Motor neuron (in vitro differentiated cells): ENCODE results near the gene SIT1. TPM values are rescaled to one million over a fixed set of nuclear protein-coding genes. Genes with fewer than 3 reads are reported as not detected.
A peak's percentile ranks its signal among the peaks of the same experiment; 100 is the strongest.

Source experiments
- ATAC-seq, 8 experiments: fragments of 200-7000 bp; cut with Tn5 transposase; replicated peaks in 6 of 8; 2 replicates each; pipeline ENCODE4 v1.8.0; 2021; ENCODE audit warnings: mild to moderate bottlenecking in 8 of 8, moderate library complexity in 8 of 8
- H3K27ac ChIP-seq, 2 donors: fragments of 250-450 bp; sonication (Bioruptor Pico); 2 replicates each; pipeline ENCODE4 v1.9.0; 2021; ENCODE audit warnings: antibody characterized with exemption in 2 of 2, mild to moderate bottlenecking in 2 of 2, moderate library complexity in 1 of 2
- H3K4me1 ChIP-seq, 2 donors: fragments of 250-450 bp; sonication (Bioruptor Pico); replicated peaks in 1 of 2; 2 replicates each; pipeline ENCODE4 v1.6.1; 2021; ENCODE audit warnings: antibody characterized with exemption in 2 of 2, mild to moderate bottlenecking in 2 of 2, moderate library complexity in 1 of 2
- H3K4me3 ChIP-seq, 5 donors: fragments of 250-450 bp; sonication (Bioruptor Pico); 2 replicates each; pipeline ENCODE4 v1.9.0; 2021; ENCODE audit warnings: antibody characterized with exemption in 5 of 5, mild to moderate bottlenecking in 5 of 5, moderate library complexity in 4 of 5
- WGBS, 10 experiments: fragments of 450-650 bp; shearing (Covaris generic); methylation state at CpG; one replicate each; pipeline ENCODE4 v1.0.0; 2022; 5-methylcytosine and 5-hydroxymethylcytosine counted together
- in situ Hi-C, 9 experiments: fragments of 400-800 bp; cut with MboI; loops; one replicate each; pipeline ENCODE4 v1.15.0; 2021; ENCODE audit warnings: low sequenced_read_pairs in 9 of 9, low pct_unique_long_range_greater_than_20kb in 2 of 9; ENCODE audit not compliant: unreplicated experiment in 9 of 9
- total RNA-seq, 8 experiments: library from RNA; unstranded; fragments of 300-600 nt; gene quantifications; 2 replicates each; pipeline versions ENCODE4 v1.2.3 to v1.2.4, GENCODE V29; 2022

The SIT1 gene
- total RNA-seq, 8 experiments from 2014 or later: 0.36 to 0.62 (median 0.46) TPM; not detected in 5

GRCh38 chr9:35688558-35689541 is 38.1 kb upstream of the SIT1 start:
- in situ Hi-C loops: no loop called here
- 0 to 100% (median 13%) methylated on average over 1 to 6 of the region's 12 CpGs; no CpG with 5 or more reads in 3 of the 10 experiments for WGBS, 10 experiments
- peak in 3 of 8 experiments; percentile 3 to 11 (median 7) for ATAC-seq
- H3K4me1 ChIP-seq: peaks cover 0 to 18% of the 10 kb centered on the region in 2 donors
- no peak overlapping the region for H3K27ac ChIP-seq
- H3K4me3 ChIP-seq: peak overlapping the region in 1 of 5 donors; percentile 45

- no peak overlapping the region for H3K27ac ChIP-seq
- in situ Hi-C loops: no loop called here
- ATAC-seq: no peak
- no peak overlapping the region for H3K4me3 ChIP-seq
- 40 to 100% (median 60%) methylated on average over 1 of the region's 2 CpGs; no CpG with 5 or more reads in 7 of the 10 experiments for WGBS, 10 experiments
- peaks cover 0 to 18% of the 10 kb centered on the region in 2 donors for H3K4me1 ChIP-seq
Observed at GRCh38 chr9:35687972-35688557, 37.3 kb upstream of the SIT1 start.

- in situ Hi-C loops: no loop called here
- no peak for ATAC-seq
- no peak overlapping the region for H3K4me3 ChIP-seq
- WGBS, 10 experiments: 40 to 100% (median 86%) methylated on average over 1 to 2 of the region's 2 CpGs; no CpG with 5 or more reads in 6 of the 10 experiments
- peaks cover 0 to 18% of the 10 kb centered on the region in 2 donors for H3K4me1 ChIP-seq
- no peak overlapping the region for H3K27ac ChIP-seq
Observed at GRCh38 chr9:35687306-35687705, 36.6 kb upstream of the SIT1 start.

GRCh38 chr9:35686222-35687203 is 35.8 kb upstream of the SIT1 start:
- Histone ChIP-seq H3K27ac (no peak overlapping the region), H3K4me3 (no peak overlapping the region), H3K4me1 (peaks cover 0 to 18% of the 10 kb centered on the region in 2 donors)
- 46 to 100% (median 77%) methylated on average over 2 to 8 of the region's 11 CpGs for WGBS, 10 experiments
- in situ Hi-C loops: no loop called here
- ATAC-seq: peak in 5 of 8 experiments; percentile 7 to 45 (median 25)

GRCh38 chr9:35685506-35685905 is 34.8 kb upstream of the SIT1 start:
- no peak overlapping the region for H3K27ac ChIP-seq
- no peak for ATAC-seq
- 90 to 100% (median 97%) methylated on average over 1 to 5 of the region's 13 CpGs; no CpG with 5 or more reads in 4 of the 10 experiments for WGBS, 10 experiments
- in situ Hi-C loops: no loop called here
- H3K4me1 ChIP-seq: peaks cover 0 to 15% of the 10 kb centered on the region in 2 donors
- H3K4me3 ChIP-seq: no peak overlapping the region

GRCh38 chr9:35684921-35685320 is 34.2 kb upstream of the SIT1 start:
- WGBS, 10 experiments: 80 to 100% (median 95%) methylated on average over 1 to 4 of the region's 10 CpGs; no CpG with 5 or more reads in 4 of the 10 experiments
- no peak overlapping the region for H3K4me3 ChIP-seq
- no peak overlapping the region for H3K27ac ChIP-seq
- in situ Hi-C loops: no loop called here
- peaks cover 0 to 11% of the 10 kb centered on the region in 2 donors for H3K4me1 ChIP-seq
- ATAC-seq: no peak

GRCh38 chr9:35683323-35683722 is 32.6 kb upstream of the SIT1 start:
- H3K4me3 ChIP-seq: no peak overlapping the region
- 66 to 100% methylated on average over 1 to 2 of the region's 2 CpGs; no CpG with 5 or more reads in 8 of the 10 experiments for WGBS, 10 experiments
- no peak overlapping the region for H3K27ac ChIP-seq
- in situ Hi-C loops: no loop called here
- ATAC-seq: peak in 1 of 8 experiments; percentile 2
- H3K4me1 ChIP-seq: no peaks in the 10 kb centered on the region

GRCh38 chr9:35682520-35683315 is 32.0 kb upstream of the SIT1 start:
- H3K4me3 ChIP-seq: no peak overlapping the region
- ATAC-seq: peak in 5 of 8 experiments; percentile 34 to 85 (median 78)
- WGBS, 10 experiments: 100% methylated on average over 1 to 2 of the region's 10 CpGs; no CpG with 5 or more reads in 6 of the 10 experiments
- H3K4me1 ChIP-seq: no peaks in the 10 kb centered on the region
- H3K27ac ChIP-seq: no peak overlapping the region
- in situ Hi-C loops: no loop called here

- ATAC-seq: no peak
- 56 to 80% (median 70%) methylated on average over 1 to 3 of the region's 6 CpGs; no CpG with 5 or more reads in 7 of the 10 experiments for WGBS, 10 experiments
- H3K4me1 ChIP-seq: no peaks in the 10 kb centered on the region
- no peak overlapping the region for H3K4me3 ChIP-seq
- in situ Hi-C loops: no loop called here
- no peak overlapping the region for H3K27ac ChIP-seq
Observed at GRCh38 chr9:35682051-35682450, 31.3 kb upstream of the SIT1 start.

- H3K4me1 ChIP-seq: no peaks in the 10 kb centered on the region
- in situ Hi-C loops: no loop called here
- ATAC-seq: peak in 2 of 8 experiments; percentile 14 to 29
- H3K4me3 ChIP-seq: no peak overlapping the region
- WGBS, 10 experiments: 67% methylated on average over 3 of the region's 3 CpGs; no CpG with 5 or more reads in 9 of the 10 experiments
- H3K27ac ChIP-seq: no peak overlapping the region
Observed at GRCh38 chr9:35681341-35682002, 30.7 kb upstream of the SIT1 start.

- no peak overlapping the region for H3K27ac ChIP-seq
- in situ Hi-C loops: no loop called here
- H3K4me3 ChIP-seq: no peak overlapping the region
- H3K4me1 ChIP-seq: no peaks in the 10 kb centered on the region
- WGBS, 10 experiments: 27 to 100% (median 63%) methylated on average over 1 to 11 of the region's 15 CpGs
- ATAC-seq: peak in 3 of 8 experiments; percentile 74 to 84 (median 79)
Observed at GRCh38 chr9:35680331-35681105, 29.8 kb upstream of the SIT1 start.
